ENCODE data around the gene B9D2.

DNA sequence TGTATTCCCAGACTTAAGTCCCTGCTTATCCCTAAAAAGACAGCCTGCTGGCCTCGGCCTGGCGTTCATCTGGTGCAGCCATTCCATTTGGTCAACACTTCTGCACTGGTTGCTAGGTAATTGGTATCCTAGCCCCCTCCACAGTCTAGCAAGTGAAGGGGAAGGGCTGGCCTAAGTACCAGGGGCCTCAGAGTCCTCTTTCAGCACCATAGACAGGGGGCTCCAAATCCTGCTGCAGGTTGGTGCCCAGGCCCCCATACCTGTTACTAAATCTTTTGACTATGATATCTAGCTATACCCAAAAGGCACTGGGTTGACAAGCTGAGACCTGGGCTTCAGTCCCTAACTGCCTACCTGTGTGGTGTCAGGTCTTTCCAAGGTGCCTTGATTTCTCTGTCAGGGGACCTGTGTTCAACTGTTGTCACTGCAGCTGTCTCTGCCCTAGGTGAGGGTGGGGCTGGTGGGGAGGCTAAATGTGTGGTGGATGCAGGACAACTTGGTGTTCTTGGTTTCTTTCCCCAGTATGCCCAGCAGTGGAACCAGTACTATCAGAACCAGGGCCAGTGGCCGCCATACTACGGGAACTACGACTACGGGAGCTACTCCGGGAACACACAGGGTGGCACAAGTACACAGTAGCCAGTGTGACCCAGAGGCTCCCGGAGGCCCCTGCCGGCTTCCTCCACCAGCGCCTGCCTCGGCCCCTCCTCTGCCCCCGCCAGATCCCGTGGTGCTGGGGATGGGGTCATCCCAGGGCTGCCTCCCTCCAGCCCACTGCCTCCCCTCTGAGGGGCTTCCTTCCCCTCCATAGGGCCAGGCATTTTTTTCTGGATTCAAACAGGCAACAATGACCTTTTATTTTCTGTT lies 57.8 kb downstream of the B9D2 start:
- TF ChIP-seq CTCF (conservative IDR thresholded peaks at IDR 0.05; ENCODE audit: low read depth, low read length) (no peak), EZH2phosphoT487 (IDR thresholded peaks at IDR 0.05; ENCODE audit: borderline replicate concordance, low read length) (no peak), EZH2 (IDR thresholded peaks at IDR 0.05; ENCODE audit: low read length, unreplicated experiment) (no peak)

Data from PC-3 (cell line).